ENCODE results near the gene FILIP1.

DNA sequence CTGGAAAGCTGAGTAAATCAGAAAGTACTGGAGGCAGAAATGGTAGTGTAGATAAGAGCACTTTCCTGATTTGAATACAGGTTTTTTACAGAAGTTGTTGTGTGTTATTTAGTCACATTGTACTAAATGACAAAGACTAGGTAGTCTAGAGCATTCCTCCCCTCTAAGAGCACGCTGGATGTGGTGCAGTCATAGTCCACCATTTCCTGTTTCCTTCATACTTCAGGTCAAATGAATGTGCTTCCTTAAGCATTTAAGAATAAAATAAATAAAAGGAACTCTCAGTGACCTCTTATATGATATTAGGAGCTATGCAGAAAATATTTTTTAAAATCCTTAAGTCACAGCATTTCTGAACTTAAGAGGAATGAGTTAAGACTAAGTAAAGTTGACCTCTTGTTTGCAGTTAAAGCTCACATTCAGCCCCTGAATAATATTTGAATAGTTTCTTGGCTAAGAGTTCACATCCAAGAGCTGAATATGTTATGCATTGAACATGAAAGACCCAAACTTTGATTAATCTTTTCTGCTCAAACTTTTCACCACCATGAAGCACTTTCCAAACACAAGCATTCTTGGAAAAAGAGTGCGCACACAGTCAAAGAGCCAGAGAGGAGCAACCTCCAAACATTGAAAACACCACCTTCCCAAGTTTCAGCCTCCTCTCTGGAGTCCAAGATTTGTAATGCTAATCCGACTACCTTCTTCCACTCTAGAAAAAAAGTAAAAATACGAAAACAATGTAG is 155.6 kb downstream of the FILIP1 start:
- TF ChIP-seq, protein P1, sequence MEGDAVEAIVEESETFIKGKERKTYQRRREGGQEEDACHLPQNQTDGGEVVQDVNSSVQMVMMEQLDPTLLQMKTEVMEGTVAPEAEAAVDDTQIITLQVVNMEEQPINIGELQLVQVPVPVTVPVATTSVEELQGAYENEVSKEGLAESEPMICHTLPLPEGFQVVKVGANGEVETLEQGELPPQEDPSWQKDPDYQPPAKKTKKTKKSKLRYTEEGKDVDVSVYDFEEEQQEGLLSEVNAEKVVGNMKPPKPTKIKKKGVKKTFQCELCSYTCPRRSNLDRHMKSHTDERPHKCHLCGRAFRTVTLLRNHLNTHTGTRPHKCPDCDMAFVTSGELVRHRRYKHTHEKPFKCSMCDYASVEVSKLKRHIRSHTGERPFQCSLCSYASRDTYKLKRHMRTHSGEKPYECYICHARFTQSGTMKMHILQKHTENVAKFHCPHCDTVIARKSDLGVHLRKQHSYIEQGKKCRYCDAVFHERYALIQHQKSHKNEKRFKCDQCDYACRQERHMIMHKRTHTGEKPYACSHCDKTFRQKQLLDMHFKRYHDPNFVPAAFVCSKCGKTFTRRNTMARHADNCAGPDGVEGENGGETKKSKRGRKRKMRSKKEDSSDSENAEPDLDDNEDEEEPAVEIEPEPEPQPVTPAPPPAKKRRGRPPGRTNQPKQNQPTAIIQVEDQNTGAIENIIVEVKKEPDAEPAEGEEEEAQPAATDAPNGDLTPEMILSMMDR (IDR thresholded peaks at IDR 0.05) = no peak
- no peak for TF ChIP-seq JUN (CRISPR knock-in tag; IDR thresholded peaks at IDR 0.05)
- TF ChIP-seq CREB1 (CRISPR knock-in tag; IDR thresholded peaks at IDR 0.05) = no peak
- TF ChIP-seq, protein P2, sequence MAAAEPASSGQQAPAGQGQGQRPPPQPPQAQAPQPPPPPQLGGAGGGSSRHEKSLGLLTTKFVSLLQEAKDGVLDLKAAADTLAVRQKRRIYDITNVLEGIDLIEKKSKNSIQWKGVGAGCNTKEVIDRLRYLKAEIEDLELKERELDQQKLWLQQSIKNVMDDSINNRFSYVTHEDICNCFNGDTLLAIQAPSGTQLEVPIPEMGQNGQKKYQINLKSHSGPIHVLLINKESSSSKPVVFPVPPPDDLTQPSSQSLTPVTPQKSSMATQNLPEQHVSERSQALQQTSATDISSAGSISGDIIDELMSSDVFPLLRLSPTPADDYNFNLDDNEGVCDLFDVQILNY (CRISPR knock-in tag; IDR thresholded peaks at IDR 0.05) = no peak
- TF ChIP-seq, protein P3, sequence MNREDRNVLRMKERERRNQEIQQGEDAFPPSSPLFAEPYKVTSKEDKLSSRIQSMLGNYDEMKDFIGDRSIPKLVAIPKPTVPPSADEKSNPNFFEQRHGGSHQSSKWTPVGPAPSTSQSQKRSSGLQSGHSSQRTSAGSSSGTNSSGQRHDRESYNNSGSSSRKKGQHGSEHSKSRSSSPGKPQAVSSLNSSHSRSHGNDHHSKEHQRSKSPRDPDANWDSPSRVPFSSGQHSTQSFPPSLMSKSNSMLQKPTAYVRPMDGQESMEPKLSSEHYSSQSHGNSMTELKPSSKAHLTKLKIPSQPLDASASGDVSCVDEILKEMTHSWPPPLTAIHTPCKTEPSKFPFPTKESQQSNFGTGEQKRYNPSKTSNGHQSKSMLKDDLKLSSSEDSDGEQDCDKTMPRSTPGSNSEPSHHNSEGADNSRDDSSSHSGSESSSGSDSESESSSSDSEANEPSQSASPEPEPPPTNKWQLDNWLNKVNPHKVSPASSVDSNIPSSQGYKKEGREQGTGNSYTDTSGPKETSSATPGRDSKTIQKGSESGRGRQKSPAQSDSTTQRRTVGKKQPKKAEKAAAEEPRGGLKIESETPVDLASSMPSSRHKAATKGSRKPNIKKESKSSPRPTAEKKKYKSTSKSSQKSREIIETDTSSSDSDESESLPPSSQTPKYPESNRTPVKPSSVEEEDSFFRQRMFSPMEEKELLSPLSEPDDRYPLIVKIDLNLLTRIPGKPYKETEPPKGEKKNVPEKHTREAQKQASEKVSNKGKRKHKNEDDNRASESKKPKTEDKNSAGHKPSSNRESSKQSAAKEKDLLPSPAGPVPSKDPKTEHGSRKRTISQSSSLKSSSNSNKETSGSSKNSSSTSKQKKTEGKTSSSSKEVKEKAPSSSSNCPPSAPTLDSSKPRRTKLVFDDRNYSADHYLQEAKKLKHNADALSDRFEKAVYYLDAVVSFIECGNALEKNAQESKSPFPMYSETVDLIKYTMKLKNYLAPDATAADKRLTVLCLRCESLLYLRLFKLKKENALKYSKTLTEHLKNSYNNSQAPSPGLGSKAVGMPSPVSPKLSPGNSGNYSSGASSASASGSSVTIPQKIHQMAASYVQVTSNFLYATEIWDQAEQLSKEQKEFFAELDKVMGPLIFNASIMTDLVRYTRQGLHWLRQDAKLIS (CRISPR knock-in tag; IDR thresholded peaks at IDR 0.05; ENCODE audit: borderline replicate concordance) = no peak
- TF ChIP-seq, protein P4, sequence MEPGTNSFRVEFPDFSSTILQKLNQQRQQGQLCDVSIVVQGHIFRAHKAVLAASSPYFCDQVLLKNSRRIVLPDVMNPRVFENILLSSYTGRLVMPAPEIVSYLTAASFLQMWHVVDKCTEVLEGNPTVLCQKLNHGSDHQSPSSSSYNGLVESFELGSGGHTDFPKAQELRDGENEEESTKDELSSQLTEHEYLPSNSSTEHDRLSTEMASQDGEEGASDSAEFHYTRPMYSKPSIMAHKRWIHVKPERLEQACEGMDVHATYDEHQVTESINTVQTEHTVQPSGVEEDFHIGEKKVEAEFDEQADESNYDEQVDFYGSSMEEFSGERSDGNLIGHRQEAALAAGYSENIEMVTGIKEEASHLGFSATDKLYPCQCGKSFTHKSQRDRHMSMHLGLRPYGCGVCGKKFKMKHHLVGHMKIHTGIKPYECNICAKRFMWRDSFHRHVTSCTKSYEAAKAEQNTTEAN (CRISPR knock-in tag; IDR thresholded peaks at IDR 0.05) = no peak
- TF ChIP-seq, protein P5, sequence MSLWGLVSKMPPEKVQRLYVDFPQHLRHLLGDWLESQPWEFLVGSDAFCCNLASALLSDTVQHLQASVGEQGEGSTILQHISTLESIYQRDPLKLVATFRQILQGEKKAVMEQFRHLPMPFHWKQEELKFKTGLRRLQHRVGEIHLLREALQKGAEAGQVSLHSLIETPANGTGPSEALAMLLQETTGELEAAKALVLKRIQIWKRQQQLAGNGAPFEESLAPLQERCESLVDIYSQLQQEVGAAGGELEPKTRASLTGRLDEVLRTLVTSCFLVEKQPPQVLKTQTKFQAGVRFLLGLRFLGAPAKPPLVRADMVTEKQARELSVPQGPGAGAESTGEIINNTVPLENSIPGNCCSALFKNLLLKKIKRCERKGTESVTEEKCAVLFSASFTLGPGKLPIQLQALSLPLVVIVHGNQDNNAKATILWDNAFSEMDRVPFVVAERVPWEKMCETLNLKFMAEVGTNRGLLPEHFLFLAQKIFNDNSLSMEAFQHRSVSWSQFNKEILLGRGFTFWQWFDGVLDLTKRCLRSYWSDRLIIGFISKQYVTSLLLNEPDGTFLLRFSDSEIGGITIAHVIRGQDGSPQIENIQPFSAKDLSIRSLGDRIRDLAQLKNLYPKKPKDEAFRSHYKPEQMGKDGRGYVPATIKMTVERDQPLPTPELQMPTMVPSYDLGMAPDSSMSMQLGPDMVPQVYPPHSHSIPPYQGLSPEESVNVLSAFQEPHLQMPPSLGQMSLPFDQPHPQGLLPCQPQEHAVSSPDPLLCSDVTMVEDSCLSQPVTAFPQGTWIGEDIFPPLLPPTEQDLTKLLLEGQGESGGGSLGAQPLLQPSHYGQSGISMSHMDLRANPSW (CRISPR knock-in tag; conservative IDR thresholded peaks at IDR 0.05; ENCODE audit: low read depth) = no peak
- TF ChIP-seq, protein P6, sequence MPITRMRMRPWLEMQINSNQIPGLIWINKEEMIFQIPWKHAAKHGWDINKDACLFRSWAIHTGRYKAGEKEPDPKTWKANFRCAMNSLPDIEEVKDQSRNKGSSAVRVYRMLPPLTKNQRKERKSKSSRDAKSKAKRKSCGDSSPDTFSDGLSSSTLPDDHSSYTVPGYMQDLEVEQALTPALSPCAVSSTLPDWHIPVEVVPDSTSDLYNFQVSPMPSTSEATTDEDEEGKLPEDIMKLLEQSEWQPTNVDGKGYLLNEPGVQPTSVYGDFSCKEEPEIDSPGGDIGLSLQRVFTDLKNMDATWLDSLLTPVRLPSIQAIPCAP (CRISPR knock-in tag; IDR thresholded peaks at IDR 0.05) = no peak
